IMR-90 (cell line): ENCODE measurements around the gene CFAP91. TPM values are rescaled to one million over a fixed set of nuclear protein-coding genes. Genes with fewer than 3 reads are reported as not detected.

Experiments
- ATAC-seq: fragments of 200-7000 bp; cut with Tn5 transposase; 2 replicates; pipeline ENCODE4 v1.9.1; 2020; ENCODE audit warnings: low read depth, mild to moderate bottlenecking, moderate library complexity
- BruUV-seq: library from RNA; stranded (reverse); fragments of 400-500 nt; replicated peaks from 2 replicates; lab custom pipeline; 2021; lab: Mats Ljungman, UMichigan
- CTCF ChIA-PET: fragments of 300-600 bp; formaldehyde crosslinking; extraction: SDS; loops from one replicate; lab custom pipeline; 2021; ENCODE audit warnings: antibody characterized with exemption; lab: Yijun Ruan, JAX
- POLR2A ChIA-PET: fragments of 300-600 bp; sonication (Branson Sonifier 250); formaldehyde crosslinking; loops from one replicate; lab custom pipeline; 2022; ENCODE audit warnings: antibody characterized with exemption; ENCODE audit not compliant: unreplicated experiment; lab: Charles Lee
- DNase-seq: peaks from one replicate; pipeline ENCODE4 v3.0.0; 2013
- H2AFZ ChIP-seq: replicated peaks from 2 replicates; pipeline ENCODE3; 2013; ENCODE audit warnings: low read length, mild to moderate bottlenecking; ENCODE audit not compliant: poor library complexity
- H2AK5ac ChIP-seq: 2 replicates; pipeline ENCODE4 v1.6.1; 2013; ENCODE audit warnings: low read depth, low read length, inconsistent platforms
- H2AK9ac ChIP-seq: replicated peaks from 2 replicates; pipeline ENCODE3; 2013; ENCODE audit warnings: mild to moderate bottlenecking, low read depth, low read length, moderate library complexity; ENCODE audit not compliant: poor library complexity
- H2BK120ac ChIP-seq: 2 replicates; pipeline ENCODE4 v1.6.1; 2013; ENCODE audit warnings: low read depth, low read length, inconsistent platforms
- H2BK15ac ChIP-seq: 3 replicates; pipeline ENCODE4 v1.6.1; 2013; ENCODE audit warnings: low read depth, low read length, inconsistent platforms
- H2BK20ac ChIP-seq: 2 replicates; pipeline ENCODE4 v1.6.1; 2013; ENCODE audit warnings: low read depth, mild to moderate bottlenecking, inconsistent platforms, low read length, moderate library complexity
- H2BK5ac ChIP-seq: 2 replicates; pipeline ENCODE4 v1.6.1; 2013; ENCODE audit warnings: mild to moderate bottlenecking, low read depth, low read length, inconsistent platforms; ENCODE audit not compliant: poor library complexity, severe bottlenecking
- H3K14ac ChIP-seq: replicated peaks from 2 replicates; pipeline ENCODE4 v1.6.1; 2013; ENCODE audit warnings: low read depth, low read length, inconsistent platforms
- H3K18ac ChIP-seq: 2 replicates; pipeline ENCODE4 v1.6.1; 2013; ENCODE audit warnings: low read depth, low read length, control low read depth
- H3K23ac ChIP-seq: 2 replicates; pipeline ENCODE4 v1.6.1; 2013; ENCODE audit warnings: low read depth, low read length, inconsistent platforms
- H3K27ac ChIP-seq: 2 replicates; pipeline ENCODE4 v1.5.1; 2013; ENCODE audit warnings: mild to moderate bottlenecking, control low read depth, low read length; ENCODE audit not compliant: insufficient read depth
- H3K27me3 ChIP-seq: 2 replicates; pipeline ENCODE4 v1.6.1; 2013; ENCODE audit warnings: low read length; ENCODE audit not compliant: control insufficient read depth, insufficient read depth
- H3K36me3 ChIP-seq: 2 replicates; pipeline ENCODE4 v1.6.1; 2013; ENCODE audit warnings: low read length, mixed read lengths; ENCODE audit not compliant: control insufficient read depth, insufficient read depth
- H3K4ac ChIP-seq: 2 replicates; pipeline ENCODE4 v1.6.1; 2013; ENCODE audit warnings: low read depth, low read length, inconsistent platforms
- H3K4me1 ChIP-seq: 2 replicates; pipeline ENCODE4 v1.6.1; 2013; ENCODE audit warnings: low read length, mixed read lengths; ENCODE audit not compliant: control insufficient read depth, insufficient read depth
- H3K4me2 ChIP-seq: 2 replicates; pipeline ENCODE4 v1.6.1; 2013; ENCODE audit warnings: low read depth, mild to moderate bottlenecking, control low read depth, low read length, moderate library complexity
- H3K4me3 ChIP-seq: 2 replicates; pipeline ENCODE4 v1.5.1; 2013; ENCODE audit warnings: low read depth, mild to moderate bottlenecking, control low read depth, low read length, moderate library complexity; ENCODE audit not compliant: insufficient read depth
- H3K56ac ChIP-seq: 2 replicates; pipeline ENCODE4 v1.6.1; 2013; ENCODE audit warnings: low read length, inconsistent platforms; ENCODE audit not compliant: insufficient read depth; ENCODE audit errors: extremely low read depth
- H3K79me1 ChIP-seq, 2 experiments: 2 replicates each; pipeline ENCODE4 v1.6.1; 2013; ENCODE audit warnings: low read length in 2 of 2, inconsistent platforms in 1 of 2, low read depth in 1 of 2
- H3K9ac ChIP-seq: 2 replicates; pipeline ENCODE4 v1.6.1; 2013; ENCODE audit warnings: low read depth, low read length, control low read depth
- H3K9me1 ChIP-seq: 2 replicates; pipeline ENCODE4 v1.6.1; 2013; ENCODE audit warnings: low read length, inconsistent platforms; ENCODE audit not compliant: insufficient read depth
- H3K9me3 ChIP-seq: 2 replicates; pipeline ENCODE4 v1.6.1; 2013; ENCODE audit warnings: low read length; ENCODE audit not compliant: control insufficient read depth, insufficient read depth
- H4K20me1 ChIP-seq: 2 replicates; pipeline ENCODE4 v1.6.1; 2013; ENCODE audit warnings: low read length, inconsistent platforms; ENCODE audit not compliant: insufficient read depth
- H4K5ac ChIP-seq: 2 replicates; pipeline ENCODE4 v1.6.1; 2013; ENCODE audit warnings: mild to moderate bottlenecking, low read depth, low read length, control low read depth
- H4K8ac ChIP-seq, 2 experiments: 2 replicates each; pipeline ENCODE4 v1.6.1; 2013; ENCODE audit warnings: low read depth in 2 of 2, low read length in 2 of 2, control low read depth in 1 of 2, inconsistent platforms in 1 of 2
- H4K91ac ChIP-seq: 2 replicates; pipeline ENCODE4 v1.6.1; 2013; ENCODE audit warnings: low read depth, low read length, inconsistent platforms; ENCODE audit not compliant: insufficient read depth
- MXI1 ChIP-seq: IDR thresholded peaks from 2 replicates; pipeline ENCODE4 v1.6.1; 2012; ENCODE audit warnings: low read depth, mild to moderate bottlenecking, low read length, moderate library complexity, borderline replicate concordance
- WGBS, 2 experiments: methylation state at CpG; one replicate each; pipeline versions ENCODE4 v1.1.5 to v1.1.7; 2013; ENCODE audit warnings: missing lambda C conversion rate in 2 of 2; ENCODE audit not compliant: insufficient read length in 1 of 2; ENCODE audit errors: extremely low coverage in 2 of 2; 5-methylcytosine and 5-hydroxymethylcytosine counted together
- dilution Hi-C: fragments of 300-500 bp; cut with HindIII; formaldehyde crosslinking; loops from one replicate; pipeline ENCODE4 v1.14.3; 2018; ENCODE audit warnings: low sequenced_read_pairs; ENCODE audit not compliant: unreplicated experiment
- in situ Hi-C: fragments of 300-500 bp; cut with MboI; formaldehyde crosslinking; loops from 3 replicates; pipeline ENCODE4 v1.14.3; 2019; ENCODE audit warnings: low sequenced_read_pairs, inconsistent platforms, mixed read lengths
- intact Hi-C: fragments of 100-400 bp; cut with micrococcal nuclease; formaldehyde crosslinking; loops from 2 replicates; pipeline ENCODE4 v1.10.0; 2022
- polyA plus RNA-seq, 3 experiments: library from polyadenylated mRNA; depleted of rRNA; stranded (reverse); fragments of >200 nt; gene quantifications; 2 replicates each; pipeline ENCODE4 v1.2.3, GENCODE V29; 2012; ENCODE audit warnings: low replicate concordance in 1 of 3
- total RNA-seq: library from RNA; depleted of rRNA; stranded (reverse); fragments of >200 nt; gene quantifications from 2 replicates; pipeline ENCODE4 v1.2.3, GENCODE V29; 2012

Gene CFAP91
- total and polyA plus RNA-seq, 2 of the 4 experiments (the other 2 are of a cell fraction) = not detected

- Histone ChIP-seq H3K9ac (no peak overlapping the region), H3K56ac (no peak overlapping the region), H4K8ac (no peak overlapping the region), H3K9me1 (peaks cover 4% of the 10 kb centered on the region; the same call in 1 of the 2 replicates), H3K4ac (no peak overlapping the region), H3K4me1 (no peaks in the 10 kb centered on the region), H2BK120ac (no peak overlapping the region), H3K36me3 (peaks cover 6% of the 10 kb centered on the region), H4K20me1 (no peaks in the 10 kb centered on the region), H2BK15ac (no peak overlapping the region), H3K27me3 (no peaks in the 10 kb centered on the region), H3K79me1 (peaks cover 9 to 15% of the 10 kb centered on the region in 2 experiments), H2BK5ac (no peak overlapping the region), H3K4me2 (no peak overlapping the region), H4K5ac (no peak overlapping the region), H2AFZ (no peak overlapping the region), H2BK20ac (no peak overlapping the region), H3K4me3 (no peak overlapping the region), H3K27ac (no peak overlapping the region), H3K9me3 (no peaks in the 10 kb centered on the region), H4K91ac (no peak overlapping the region), H2AK9ac (no peak overlapping the region), H3K18ac (no peak overlapping the region), H3K23ac (no peak overlapping the region), H2AK5ac (no peak overlapping the region), H3K14ac (no peak overlapping the region)
- ChIA-PET CTCF (no interaction called here), POLR2A (no interaction called here)
- DNase-seq = no peak
- no CpG with 5 or more reads among the region's 2 CpGs for WGBS, 2 experiments
- in situ Hi-C loops = no loop called here
- no TSS peak for BruUV-seq
- dilution Hi-C loops = no loop called here
- TF ChIP-seq MXI1 = no peak
- no peak for ATAC-seq
- intact Hi-C loops = no loop called here
These were observed 30.0 kb upstream of the CFAP91 start for GRCh38 chr3:119672776-119673175.
